Anterior cingulate cortex (tissue), 58 donors: ENCODE results near the gene FNIP1.
"Not testable (repeated sequence)": the region's sequence is repeated elsewhere in the genome, so short reads cannot be mapped to it uniquely, and the experiment has no call there.

ENCODE experiments used
- DNase-seq, 58 donors: peaks; one replicate each; lab custom pipeline; 2025; lab: John Stamatoyannopoulos, UW

The FNIP1 gene

DNA sequence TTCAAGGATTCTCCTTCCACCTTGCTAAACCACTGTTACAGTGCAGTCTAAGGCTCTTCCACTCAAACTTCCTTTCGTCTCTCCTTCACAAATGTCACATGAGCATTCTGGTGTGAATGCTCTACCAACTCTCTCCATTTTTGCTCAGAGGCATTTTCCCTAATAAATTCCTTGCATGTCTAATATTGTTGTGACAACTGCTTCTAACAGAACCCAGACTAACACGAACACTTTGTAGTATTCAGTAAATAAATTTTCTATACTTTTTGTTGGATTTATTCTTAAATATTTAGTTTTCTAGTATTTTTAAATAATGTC, 185.8 kb downstream of the FNIP1 start:
- no peak for DNase-seq

GRCh38 chr5:131610198-131611063, 186.4 kb downstream of the FNIP1 start:
- no peak for DNase-seq

DNA sequence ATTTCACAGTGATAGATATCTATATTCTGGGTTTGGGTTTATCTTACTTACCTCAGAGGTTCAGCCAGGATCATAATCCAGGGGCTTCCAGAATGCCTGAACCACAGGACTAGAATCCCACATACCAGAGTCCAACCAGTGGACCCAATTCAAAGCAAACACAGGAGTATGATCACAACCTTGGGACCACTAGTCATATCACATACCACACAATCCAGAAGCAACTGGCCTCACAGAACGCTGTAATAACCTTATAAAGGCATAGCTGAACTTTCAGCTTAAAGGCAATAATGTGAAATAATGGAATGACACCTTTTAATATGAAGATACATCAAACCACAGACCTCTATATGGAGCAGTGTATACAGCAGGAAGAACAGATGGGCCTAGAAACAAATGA, 187.0 kb downstream of the FNIP1 start:
- no peak for DNase-seq

- no peak for DNase-seq
These were observed 188.2 kb downstream of the FNIP1 start for GRCh38 chr5:131608597-131608996.

DNA sequence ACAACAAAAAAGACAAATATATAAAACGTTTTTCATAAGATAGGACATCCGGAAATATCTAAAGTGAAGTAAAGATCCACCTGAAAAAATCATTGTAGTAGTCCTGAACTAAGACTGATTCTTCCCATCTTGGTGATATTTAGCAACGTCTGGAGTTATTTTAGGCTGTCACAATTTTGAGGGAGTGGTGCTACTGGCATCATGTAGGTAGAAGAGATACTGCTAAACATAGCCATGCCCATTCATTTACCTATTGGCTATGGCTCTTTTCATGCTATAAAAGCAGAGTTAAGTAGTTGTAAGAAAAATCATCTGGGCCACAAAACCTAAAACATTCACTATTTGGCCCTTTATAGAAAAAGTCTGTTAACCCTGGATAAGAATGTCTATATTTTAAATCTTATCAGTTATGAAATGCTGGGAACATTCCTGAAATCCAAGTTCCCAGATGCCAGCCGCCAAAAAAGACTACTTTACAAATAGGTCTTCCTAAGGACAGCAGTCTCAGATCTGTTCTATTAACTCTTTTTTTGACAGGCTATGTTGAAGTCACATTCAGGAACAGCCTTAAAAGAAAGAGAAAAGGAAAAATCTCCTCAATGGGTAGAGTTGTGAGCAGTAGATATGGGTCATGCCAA, 188.8 kb downstream of the FNIP1 start:
- DNase-seq: no peak

DNA sequence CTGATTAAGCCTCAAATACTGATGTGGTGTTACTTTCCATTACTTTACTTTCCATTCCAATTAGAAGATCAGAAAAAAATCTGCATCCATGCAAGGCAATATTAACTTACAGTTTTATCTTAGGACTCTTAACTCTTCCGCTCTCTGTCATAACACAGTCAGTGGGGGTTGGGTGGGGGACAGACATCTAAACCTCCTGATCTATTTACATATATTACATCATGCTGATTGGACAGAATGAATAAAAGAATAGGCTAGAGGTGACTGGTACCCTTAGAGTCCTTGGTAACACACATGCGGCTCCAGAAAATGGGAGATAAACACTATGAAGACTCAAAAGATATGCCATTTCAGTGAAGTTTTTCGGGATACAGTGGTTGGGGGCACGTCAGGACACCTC, 189.4 kb downstream of the FNIP1 start:
- no peak for DNase-seq

- DNase-seq: no peak
These were observed 191.7 kb downstream of the FNIP1 start for GRCh38 chr5:131605086-131605485.

GRCh38 chr5:131595088-131596033, 201.5 kb downstream of the FNIP1 start:
- DNase-seq: no peak

GRCh38 chr5:131593921-131594320, 202.9 kb downstream of the FNIP1 start:
- DNase-seq: no peak

DNA sequence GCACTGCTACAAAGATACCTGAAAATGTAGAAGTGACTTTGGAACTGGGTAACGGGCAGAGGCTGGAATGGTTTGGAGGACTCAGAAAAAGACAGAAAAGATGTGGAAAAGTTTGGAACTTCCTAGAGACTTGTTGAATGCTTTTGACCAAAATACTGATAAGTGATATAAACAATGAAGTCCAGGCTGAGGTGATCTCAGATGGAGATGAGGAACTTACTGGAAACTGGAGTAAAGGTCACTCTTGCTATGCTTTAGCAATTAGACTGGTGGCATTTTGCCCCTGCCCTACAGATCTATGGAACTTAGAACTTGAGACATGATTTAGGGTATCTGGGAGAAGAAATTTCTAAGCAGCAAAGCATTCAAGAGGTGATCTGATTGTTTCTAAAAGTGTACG, 203.4 kb downstream of the FNIP1 start:
- not testable (repeated sequence) for DNase-seq
